ENCODE results near the gene KDM3B. TPM values are rescaled to one million over a fixed set of nuclear protein-coding genes. Genes with fewer than 3 reads are reported as not detected.
"Not testable (repeated sequence)": the region's sequence is repeated elsewhere in the genome, so short reads cannot be mapped to it uniquely, and the experiment has no call there.

The KDM3B gene
- total RNA-seq, 4 donors from 2014 or later = 49.1 to 112 (median 65.1) TPM

DNA sequence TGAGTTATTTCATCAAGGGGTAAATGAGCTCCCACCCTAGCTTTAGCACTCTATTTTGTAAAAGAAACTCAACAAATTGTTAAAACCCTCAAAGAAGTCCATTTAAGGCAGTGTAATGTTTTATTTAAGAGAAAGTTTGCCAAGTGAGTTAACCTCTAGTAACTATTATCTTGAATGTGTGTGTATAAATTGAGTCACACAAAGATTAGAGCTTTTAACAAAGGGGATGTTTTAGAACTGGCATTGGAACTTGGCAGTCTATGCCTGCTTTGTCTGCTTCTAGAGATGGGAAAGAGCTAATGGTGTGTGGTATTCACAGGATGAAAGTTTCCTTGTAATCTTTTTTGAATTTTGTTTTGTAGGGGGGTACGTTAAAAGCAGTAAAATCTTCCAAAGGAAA lies 33.2 kb downstream of the KDM3B start:
- WGBS = 73% methylated on average over 1 of the region's 1 CpG
- H3K36me3 ChIP-seq = peaks cover 82% of the 10 kb centered on the region

DNA sequence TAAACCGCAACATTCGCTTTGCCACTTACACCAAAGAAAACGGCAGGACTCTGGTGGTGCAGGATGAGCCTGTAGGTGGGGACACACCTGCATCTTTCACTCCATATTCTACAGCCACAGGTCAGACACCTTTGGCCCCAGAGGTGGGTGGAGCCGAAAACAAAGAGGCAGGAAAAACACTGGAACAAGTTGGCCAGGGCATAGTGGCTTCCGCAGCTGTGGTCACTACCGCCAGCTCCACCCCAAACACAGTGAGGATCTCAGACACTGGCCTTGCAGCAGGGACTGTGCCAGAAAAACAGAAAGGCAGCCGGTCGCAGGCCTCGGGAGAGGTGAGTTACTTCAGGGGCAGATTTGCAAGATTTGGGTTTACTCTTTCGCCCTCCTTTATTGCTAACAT lies 33.8 kb downstream of the KDM3B start:
- H3K27me3 ChIP-seq = no peaks in the 10 kb centered on the region
- TF ChIP-seq, protein P1, sequence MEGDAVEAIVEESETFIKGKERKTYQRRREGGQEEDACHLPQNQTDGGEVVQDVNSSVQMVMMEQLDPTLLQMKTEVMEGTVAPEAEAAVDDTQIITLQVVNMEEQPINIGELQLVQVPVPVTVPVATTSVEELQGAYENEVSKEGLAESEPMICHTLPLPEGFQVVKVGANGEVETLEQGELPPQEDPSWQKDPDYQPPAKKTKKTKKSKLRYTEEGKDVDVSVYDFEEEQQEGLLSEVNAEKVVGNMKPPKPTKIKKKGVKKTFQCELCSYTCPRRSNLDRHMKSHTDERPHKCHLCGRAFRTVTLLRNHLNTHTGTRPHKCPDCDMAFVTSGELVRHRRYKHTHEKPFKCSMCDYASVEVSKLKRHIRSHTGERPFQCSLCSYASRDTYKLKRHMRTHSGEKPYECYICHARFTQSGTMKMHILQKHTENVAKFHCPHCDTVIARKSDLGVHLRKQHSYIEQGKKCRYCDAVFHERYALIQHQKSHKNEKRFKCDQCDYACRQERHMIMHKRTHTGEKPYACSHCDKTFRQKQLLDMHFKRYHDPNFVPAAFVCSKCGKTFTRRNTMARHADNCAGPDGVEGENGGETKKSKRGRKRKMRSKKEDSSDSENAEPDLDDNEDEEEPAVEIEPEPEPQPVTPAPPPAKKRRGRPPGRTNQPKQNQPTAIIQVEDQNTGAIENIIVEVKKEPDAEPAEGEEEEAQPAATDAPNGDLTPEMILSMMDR (IDR thresholded peaks at IDR 0.05) = no peak
- TF ChIP-seq POLR2AphosphoS5 (IDR thresholded peaks at IDR 0.05) (no peak), EP300 (IDR thresholded peaks at IDR 0.05) (no peak), POLR2A (IDR thresholded peaks at IDR 0.05) (no peak)
- peaks cover 82% of the 10 kb centered on the region for H3K36me3 ChIP-seq
- DNase-seq (ENCODE audit: low spot score in 2 of 2) = no peak
- no peaks in the 10 kb centered on the region for H3K4me1 ChIP-seq
- H3K9me3 ChIP-seq = no peaks in the 10 kb centered on the region
- WGBS = 90% methylated on average over 10 of the region's 10 CpGs
- no peak overlapping the region for H3K27ac ChIP-seq
- no peak overlapping the region for H3K4me3 ChIP-seq

More for the DNA sequence above, 33.2 kb downstream of the KDM3B start:
- H3K9me3 ChIP-seq = no peaks in the 10 kb centered on the region
- TF ChIP-seq POLR2AphosphoS5 (IDR thresholded peaks at IDR 0.05) = no peak
- TF ChIP-seq POLR2A (IDR thresholded peaks at IDR 0.05) = no peak
- TF ChIP-seq, protein P1 (IDR thresholded peaks at IDR 0.05) = no peak
- TF ChIP-seq EP300 (IDR thresholded peaks at IDR 0.05) = no peak
- H3K27ac ChIP-seq = no peak overlapping the region
- no peaks in the 10 kb centered on the region for H3K27me3 ChIP-seq
- no peak for DNase-seq (ENCODE audit: low spot score in 2 of 2)
- no peak overlapping the region for H3K4me3 ChIP-seq
- H3K4me1 ChIP-seq = no peaks in the 10 kb centered on the region

DNA sequence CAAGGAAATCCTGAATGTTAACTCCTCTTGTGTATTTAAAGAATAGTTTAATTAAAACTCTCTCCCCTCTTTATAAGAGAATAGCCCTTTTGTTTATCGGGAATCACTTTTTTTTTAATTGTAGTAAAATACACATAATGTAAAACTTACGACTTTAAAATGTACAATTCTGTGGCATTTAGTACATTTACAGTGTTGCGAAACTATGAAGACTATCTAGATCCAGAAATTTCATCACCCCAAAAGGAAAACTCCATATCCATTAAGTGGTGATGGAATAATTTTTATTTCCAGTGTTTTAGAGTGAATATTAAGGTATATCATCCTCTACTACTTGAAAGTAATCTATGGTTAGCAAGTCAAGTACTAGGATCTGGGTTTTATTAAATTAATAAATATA lies 36.8 kb downstream of the KDM3B start:
- Histone ChIP-seq H3K9me3 (no peaks in the 10 kb centered on the region), H3K4me3 (no peak overlapping the region), H3K4me1 (no peaks in the 10 kb centered on the region), H3K36me3 (peaks cover 83% of the 10 kb centered on the region), H3K27ac (no peak overlapping the region), H3K27me3 (no peaks in the 10 kb centered on the region)
- WGBS = 85% methylated on average over 3 of the region's 3 CpGs
- TF ChIP-seq, protein P1 (IDR thresholded peaks at IDR 0.05) = no peak
- TF ChIP-seq POLR2A (IDR thresholded peaks at IDR 0.05) (no peak), POLR2AphosphoS5 (IDR thresholded peaks at IDR 0.05) (no peak), EP300 (IDR thresholded peaks at IDR 0.05) (no peak)
- DNase-seq (ENCODE audit: low spot score in 2 of 2) = no peak

DNA sequence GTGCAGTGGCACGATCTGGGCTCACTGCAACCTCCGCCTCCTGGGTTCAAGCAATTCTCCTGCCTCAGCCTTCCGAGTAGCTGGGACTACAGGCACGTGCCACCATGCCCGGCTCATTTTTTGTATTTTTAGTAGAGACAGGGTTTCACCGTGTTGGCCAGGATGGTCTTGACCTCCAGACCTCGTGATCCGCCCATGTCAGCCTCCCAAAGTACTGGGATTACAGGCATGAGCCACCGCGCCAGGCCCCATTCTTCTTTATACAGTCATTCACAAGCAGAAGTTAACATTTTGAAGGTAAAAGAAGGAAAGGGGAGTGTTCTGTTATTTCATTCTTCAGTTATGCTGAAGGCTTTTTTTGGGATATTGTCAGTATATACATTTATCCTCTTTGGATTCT lies 37.4 kb downstream of the KDM3B start:
- not testable (repeated sequence) for H3K4me1 ChIP-seq; H3K4me3 ChIP-seq; H3K27ac ChIP-seq; DNase-seq (ENCODE audit: low spot score in 2 of 2); H3K9me3 ChIP-seq; H3K27me3 ChIP-seq
- peaks cover 83% of the 10 kb centered on the region for H3K36me3 ChIP-seq
- 97% methylated on average over 10 of the region's 10 CpGs for WGBS

DNA sequence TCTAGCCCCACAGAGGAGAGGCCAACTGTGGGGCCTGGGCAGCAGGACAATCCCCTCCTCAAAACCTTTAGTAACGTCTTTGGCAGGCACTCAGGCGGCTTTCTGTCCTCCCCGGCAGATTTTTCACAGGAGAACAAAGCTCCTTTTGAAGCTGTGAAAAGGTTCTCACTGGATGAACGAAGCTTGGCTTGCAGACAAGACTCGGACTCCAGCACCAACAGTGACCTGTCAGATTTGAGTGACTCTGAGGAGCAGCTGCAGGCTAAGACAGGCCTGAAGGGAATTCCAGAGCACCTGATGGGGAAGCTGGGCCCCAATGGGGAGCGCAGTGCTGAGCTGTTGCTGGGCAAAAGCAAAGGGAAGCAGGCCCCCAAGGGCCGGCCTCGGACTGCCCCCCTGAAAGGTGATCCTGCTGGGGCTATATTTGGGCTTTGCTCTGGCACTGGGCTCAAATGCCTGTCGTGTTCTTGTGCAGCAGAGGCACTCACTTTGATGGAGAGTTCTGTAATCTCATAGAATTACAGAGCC lies 39.4 kb downstream of the KDM3B start:
- 67% methylated on average over 9 of the region's 9 CpGs for WGBS

DNA sequence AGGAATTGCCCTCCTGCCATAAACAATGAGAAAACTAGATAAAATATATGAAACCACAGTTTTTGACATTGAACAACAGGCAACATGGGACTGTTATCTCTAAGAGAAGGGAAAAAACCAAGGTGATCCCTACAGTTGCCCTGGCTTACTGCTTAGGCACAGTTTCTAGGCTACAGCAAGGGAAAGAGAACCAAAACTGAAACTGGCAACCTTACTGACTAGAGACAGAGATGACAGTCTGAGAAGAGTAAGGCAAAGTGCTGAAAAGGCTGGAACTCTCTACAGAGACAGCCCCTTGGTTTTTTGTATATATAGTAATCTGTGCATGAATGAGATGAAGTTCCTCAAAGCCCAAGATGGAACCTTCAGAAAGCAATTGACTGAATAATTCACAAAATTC lies 50.2 kb downstream of the KDM3B start:
- TF ChIP-seq EP300 (IDR thresholded peaks at IDR 0.05) (no peak), POLR2A (IDR thresholded peaks at IDR 0.05) (no peak), POLR2AphosphoS5 (IDR thresholded peaks at IDR 0.05) (no peak)
- TF ChIP-seq, protein P1 (IDR thresholded peaks at IDR 0.05) = no peak
- Histone ChIP-seq H3K9me3 (no peaks in the 10 kb centered on the region), H3K27me3 (no peaks in the 10 kb centered on the region), H3K4me3 (no peak overlapping the region), H3K4me1 (no peaks in the 10 kb centered on the region), H3K36me3 (peaks cover 72% of the 10 kb centered on the region), H3K27ac (no peak overlapping the region)
- DNase-seq (ENCODE audit: low spot score in 2 of 2) = no peak

More for the DNA sequence above, 39.4 kb downstream of the KDM3B start:
- no peaks in the 10 kb centered on the region for H3K27me3 ChIP-seq
- no peaks in the 10 kb centered on the region for H3K9me3 ChIP-seq
- H3K4me1 ChIP-seq = no peaks in the 10 kb centered on the region
- H3K27ac ChIP-seq = no peak overlapping the region
- H3K4me3 ChIP-seq = no peak overlapping the region
- no peak for DNase-seq (ENCODE audit: low spot score in 2 of 2)
- TF ChIP-seq POLR2AphosphoS5 (IDR thresholded peaks at IDR 0.05) (no peak), EP300 (IDR thresholded peaks at IDR 0.05) (no peak)
- peaks cover 85% of the 10 kb centered on the region for H3K36me3 ChIP-seq

All from suprapubic skin (tissue), 4 donors.